Stomach (tissue), 9 donors: ENCODE results near the gene SPO11. TPM values are rescaled to one million over a fixed set of nuclear protein-coding genes. Genes with fewer than 3 reads are reported as not detected.

Experiments
- DNase-seq, 2 donors: peaks; one replicate each; pipeline versions ENCODE4 v3.0.0 to v3.0.0-alpha.2; 2013 to 2019
- H3K27ac ChIP-seq, 5 donors: fragments of 200-600 bp in 4 of 5; sonication (generic) in 4 of 5; one replicate each; pipeline ENCODE4 v1.5.1; 2013 to 2019; ENCODE audit warnings: mild to moderate bottlenecking in 1 of 5, moderate library complexity in 1 of 5
- H3K27me3 ChIP-seq, 3 donors: fragments of 200-600 bp; sonication (generic); one replicate each; pipeline ENCODE4 v1.5.1; 2017 to 2019; ENCODE audit warnings: mixed run types in 1 of 3
- H3K36me3 ChIP-seq, 4 donors: fragments of 200-600 bp; sonication (generic); 1 replicate in 3 of 4; 2 replicates in 1 of 4; pipeline ENCODE4 v1.5.1; 2016 to 2019
- H3K4me1 ChIP-seq, 4 donors: fragments of 200-600 bp; sonication (generic); one replicate each; pipeline ENCODE4 v1.5.1; 2016 to 2019
- H3K4me3 ChIP-seq, 4 donors: fragments of 200-600 bp; sonication (generic) in 3 of 4; one replicate each; pipeline ENCODE4 v1.5.1; 2016 to 2019; ENCODE audit warnings: mild to moderate bottlenecking in 1 of 4
- H3K9me3 ChIP-seq, 4 donors: fragments of 200-600 bp; sonication (generic); one replicate each; pipeline ENCODE4 v1.5.1; 2016 to 2019
- CTCF ChIP-seq, 7 experiments: fragments of 450-650 bp in 4 of 7; fragments of 200-600 bp in 3 of 7; sonication (generic) in 3 of 7; IDR thresholded peaks; one replicate each; pipeline ENCODE4 v1.5.1; 2016 to 2019; ENCODE audit warnings: antibody characterized with exemption in 7 of 7, control low read depth in 2 of 7, mild to moderate bottlenecking in 1 of 7
- EP300 ChIP-seq: sonication (generic); formaldehyde crosslinking; IDR thresholded peaks from one replicate; pipeline ENCODE4 v1.6.1; 2017; ENCODE audit warnings: antibody characterized with exemption
- POLR2A ChIP-seq, 4 donors: fragments of 450-650 bp; IDR thresholded peaks; one replicate each; pipeline ENCODE4 v1.6.1; 2016; ENCODE audit warnings: antibody characterized with exemption in 4 of 4, control low read depth in 2 of 4, mild to moderate bottlenecking in 1 of 4, moderate library complexity in 1 of 4
- POLR2AphosphoS5 ChIP-seq, 3 donors: sonication (generic); formaldehyde crosslinking; IDR thresholded peaks; one replicate each; pipeline ENCODE4 v1.6.1; 2016; ENCODE audit warnings: antibody characterized with exemption in 3 of 3
- WGBS, 5 donors: extraction: QIAGEN DNeasy Blood & Tissue Kit in 3 of 5; methylation state at CpG; one replicate each; pipeline versions ENCODE4 v1.1.5 to v1.1.7; 2013 to 2018; 5-methylcytosine and 5-hydroxymethylcytosine counted together
- intact Hi-C: fragments of 100-400 bp; cut with DNase I; formaldehyde crosslinking; loops from one replicate; pipeline ENCODE4 v1.15.1; 2023; ENCODE audit warnings: low total_unique reads
- polyA plus RNA-seq, 3 donors: library from polyadenylated mRNA; stranded (reverse); fragments of 200-250 nt; gene quantifications; one replicate each; pipeline ENCODE4 v1.2.3, GENCODE V29; 2013
- total RNA-seq, 5 donors: library from RNA; depleted of rRNA; stranded (reverse); fragments of >200 nt; gene quantifications; one replicate each; pipeline versions ENCODE4 v1.1.0 to v1.2.3, GENCODE V29; 2014 to 2016
- donor health status: healthy with polysubstance abuse.
- donor health status: Bipolar disorder and iron deficiency.
- donor health status: healthy.

Gene SPO11
- total and polyA plus RNA-seq, 8 donors: not detected

- Histone ChIP-seq H3K4me1 (peaks cover 0 to 15% (median 0%) of the 10 kb centered on the region in 4 donors), H3K27me3 (no peaks in the 10 kb centered on the region), H3K4me3 (no peak overlapping the region), H3K36me3 (peaks cover 42 to 80% (median 76%) of the 10 kb centered on the region in 4 donors), H3K27ac (no peak overlapping the region), H3K9me3 (no peaks in the 10 kb centered on the region)
- intact Hi-C loops: no loop called here
- WGBS, 5 donors: 86 to 92% (median 89%) methylated on average over 4 of the region's 4 CpGs
- TF ChIP-seq POLR2AphosphoS5 (IDR thresholded peaks at IDR 0.05) (no peak), POLR2A (IDR thresholded peaks at IDR 0.05) (no peak), EP300 (no peak), CTCF (IDR thresholded peaks at IDR 0.05) (no peak)
- DNase-seq: no peak
These were observed 49.2 kb downstream of the SPO11 start for GRCh38 chr20:57378646-57379262.

- intact Hi-C loops: no loop called here
- no peaks in the 10 kb centered on the region for H3K9me3 ChIP-seq
- 75 to 84% (median 79%) methylated on average over 5 of the region's 5 CpGs for WGBS, 5 donors
- H3K27ac ChIP-seq: no peak overlapping the region
- no peak overlapping the region for H3K4me3 ChIP-seq
- H3K4me1 ChIP-seq: peaks cover 0 to 13% (median 0%) of the 10 kb centered on the region in 4 donors
- TF ChIP-seq CTCF (IDR thresholded peaks at IDR 0.05): no peak
- TF ChIP-seq POLR2AphosphoS5 (IDR thresholded peaks at IDR 0.05): no peak
- TF ChIP-seq EP300: no peak
- no peak for TF ChIP-seq POLR2A (IDR thresholded peaks at IDR 0.05)
- peaks cover 37 to 80% (median 71%) of the 10 kb centered on the region in 4 donors for H3K36me3 ChIP-seq
- H3K27me3 ChIP-seq: no peaks in the 10 kb centered on the region
- no peak for DNase-seq
These were observed 49.7 kb downstream of the SPO11 start for GRCh38 chr20:57379263-57379647.

GRCh38 chr20:57380081-57380750 lies 50.6 kb downstream of the SPO11 start:
- Histone ChIP-seq H3K4me1 (peaks cover 0 to 8% (median 0%) of the 10 kb centered on the region in 4 donors), H3K9me3 (no peaks in the 10 kb centered on the region), H3K36me3 (peaks cover 27 to 73% (median 68%) of the 10 kb centered on the region in 4 donors), H3K27ac (no peak overlapping the region), H3K27me3 (no peaks in the 10 kb centered on the region), H3K4me3 (no peak overlapping the region)
- DNase-seq: peak in 1 of 2 donors; percentile 23
- TF ChIP-seq POLR2A (IDR thresholded peaks at IDR 0.05) (no peak), POLR2AphosphoS5 (IDR thresholded peaks at IDR 0.05) (no peak), CTCF (IDR thresholded peaks at IDR 0.05) (no peak), EP300 (no peak)
- 79 to 89% (median 85%) methylated on average over 10 of the region's 10 CpGs for WGBS, 5 donors
- intact Hi-C loops: loop anchor here (5.0 to 10.0 kb wide), 2 partner anchors 117 to 215 kb away; no protein-coding TSS in a partner anchor

GRCh38 chr20:57381596-57382503 lies 52.2 kb downstream of the SPO11 start:
- intact Hi-C loops: loop anchor here (5.0 to 10.0 kb wide), 2 partner anchors 115 to 213 kb away; no protein-coding TSS in a partner anchor
- no peak overlapping the region for H3K4me3 ChIP-seq
- H3K4me1 ChIP-seq: peaks cover 0 to 8% (median 0%) of the 10 kb centered on the region in 4 donors
- DNase-seq: peak; percentile 86 to 91
- H3K27me3 ChIP-seq: no peaks in the 10 kb centered on the region
- no peak overlapping the region for H3K27ac ChIP-seq
- peaks cover 15 to 59% (median 53%) of the 10 kb centered on the region in 4 donors for H3K36me3 ChIP-seq
- no peak for TF ChIP-seq POLR2A (IDR thresholded peaks at IDR 0.05)
- TF ChIP-seq CTCF (IDR thresholded peaks at IDR 0.05): peak in 5 of 7 experiments; percentile 82 to 94 (median 93)
- peak in 1 of 3 donors; percentile 44 for TF ChIP-seq POLR2AphosphoS5 (IDR thresholded peaks at IDR 0.05)
- TF ChIP-seq EP300: no peak
- H3K9me3 ChIP-seq: no peaks in the 10 kb centered on the region
- 45 to 55% (median 49%) methylated on average over 20 of the region's 20 CpGs for WGBS, 5 donors
